B cell (primary cell): Measurements from ENCODE around the gene SPEG.

ENCODE experiments used
- CTCF ChIP-seq: fragments of 200-600 bp; IDR thresholded peaks from one replicate; pipeline ENCODE4 v1.8.0; 2022; ENCODE audit warnings: antibody characterized with exemption, mild to moderate bottlenecking
- EZH2 ChIP-seq: IDR thresholded peaks from 2 replicates; pipeline ENCODE4 v1.6.1; 2012; ENCODE audit warnings: borderline replicate concordance, low read depth, mild to moderate bottlenecking, moderate library complexity, low read length; ENCODE audit not compliant: insufficient read depth, poor library complexity, severe bottlenecking

DNA sequence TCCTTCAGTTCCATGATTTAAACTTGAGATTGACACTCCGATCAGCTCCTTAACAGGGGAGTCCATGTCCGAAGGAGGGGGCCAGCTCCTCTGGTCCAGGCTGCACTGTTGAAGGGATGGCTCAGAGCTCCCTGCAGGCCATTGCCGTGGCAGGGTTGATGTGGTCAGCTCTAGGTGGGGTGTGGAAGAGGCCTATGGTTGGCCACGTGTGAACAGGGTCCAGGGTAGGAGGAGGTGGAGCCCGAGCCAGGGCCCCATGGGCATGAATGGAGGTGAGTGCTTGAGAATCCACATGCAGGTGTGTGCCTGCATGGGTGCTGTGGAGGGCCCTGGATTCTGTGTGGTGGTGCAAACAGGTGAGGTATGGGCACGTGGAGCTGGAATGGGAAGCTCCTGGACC is 1.1 kb downstream of the SPEG start:
- TF ChIP-seq CTCF (no peak), EZH2 (no peak)
